Measurements from ENCODE around the gene MRPL41.
"Not testable (repeated sequence)": the region's sequence is repeated elsewhere in the genome, so short reads cannot be mapped to it uniquely, and the experiment has no call there.

The MRPL41 gene

DNA sequence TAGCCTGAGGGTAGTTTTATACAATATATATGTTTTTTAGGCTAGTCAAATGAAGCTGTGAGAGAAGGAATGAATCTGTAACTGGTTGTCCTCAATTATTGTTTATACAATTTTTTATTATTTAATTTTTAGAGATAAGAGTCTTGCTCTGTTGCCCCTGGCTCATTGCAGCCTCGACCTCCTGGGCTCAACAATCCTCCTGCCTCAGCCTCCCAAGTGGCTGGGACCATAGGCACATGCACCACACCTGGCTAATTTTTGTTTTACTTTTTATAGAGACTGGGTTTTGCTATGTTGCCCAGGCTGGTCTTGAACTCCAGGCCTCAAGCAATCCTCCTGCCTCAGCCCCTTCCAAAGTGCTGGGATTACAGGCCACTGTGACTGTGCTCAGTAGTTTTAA, 2.7 kb downstream of the MRPL41 start:
- DNase-seq, result no peak

DNA sequence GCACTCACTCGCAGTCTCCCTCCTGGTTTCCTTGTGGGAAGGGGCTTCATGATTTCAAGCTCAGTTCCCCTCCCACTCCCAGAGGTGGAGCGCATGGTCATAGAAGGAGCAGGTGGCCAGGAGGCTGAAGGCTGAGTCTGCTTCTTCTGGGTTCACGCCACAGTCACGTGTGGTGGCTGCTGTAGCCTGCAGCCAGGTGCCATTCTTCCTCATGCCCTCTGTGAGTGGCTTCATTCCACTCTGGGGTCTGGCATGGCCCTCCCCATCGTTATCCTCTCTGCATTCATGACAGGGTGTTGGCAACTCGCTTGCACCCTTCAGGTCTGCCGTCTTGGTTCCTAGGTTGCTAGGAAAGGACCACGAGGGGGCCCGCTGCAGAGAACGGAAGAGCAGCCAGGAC, 3.5 kb downstream of the MRPL41 start:
- DNase-seq, result no peak

DNA sequence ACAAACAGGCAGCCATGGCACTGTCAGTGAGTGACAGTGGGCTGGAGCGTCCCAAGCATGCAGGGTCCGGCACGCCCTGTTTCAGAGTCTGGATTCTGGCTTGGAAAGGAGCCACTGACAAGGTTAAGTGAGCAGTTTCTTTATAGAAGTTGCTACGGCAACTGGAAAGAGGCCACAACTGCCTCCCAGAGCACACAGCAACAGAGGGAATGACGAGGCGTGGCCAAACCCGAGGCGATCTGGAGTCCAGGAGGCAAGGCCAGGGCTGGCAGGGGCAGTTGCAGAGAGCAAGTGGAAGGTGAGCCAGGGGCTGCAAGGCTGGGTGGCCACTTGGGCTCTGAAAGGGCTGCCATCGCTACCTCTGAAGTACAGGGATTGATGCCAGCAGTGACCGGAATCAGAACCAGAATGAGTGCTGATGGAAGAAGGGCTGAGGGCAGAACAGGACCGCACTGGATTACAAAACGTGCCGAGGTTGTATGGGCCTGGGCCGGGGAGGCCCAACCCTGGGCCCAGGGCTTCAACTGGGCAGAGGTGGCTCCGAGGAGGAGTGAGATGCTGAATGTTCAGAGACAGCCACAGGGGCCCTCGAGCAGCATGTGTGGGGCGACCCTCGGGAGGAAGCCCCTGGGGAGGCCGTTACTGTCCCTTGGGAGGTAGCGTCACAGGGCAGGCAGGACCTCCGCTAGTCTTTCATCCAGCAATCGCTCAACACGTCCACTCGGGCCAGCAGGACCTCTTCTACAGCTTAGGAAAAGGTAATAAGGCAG, 4.6 kb downstream of the MRPL41 start:
- no peak for DNase-seq

DNA sequence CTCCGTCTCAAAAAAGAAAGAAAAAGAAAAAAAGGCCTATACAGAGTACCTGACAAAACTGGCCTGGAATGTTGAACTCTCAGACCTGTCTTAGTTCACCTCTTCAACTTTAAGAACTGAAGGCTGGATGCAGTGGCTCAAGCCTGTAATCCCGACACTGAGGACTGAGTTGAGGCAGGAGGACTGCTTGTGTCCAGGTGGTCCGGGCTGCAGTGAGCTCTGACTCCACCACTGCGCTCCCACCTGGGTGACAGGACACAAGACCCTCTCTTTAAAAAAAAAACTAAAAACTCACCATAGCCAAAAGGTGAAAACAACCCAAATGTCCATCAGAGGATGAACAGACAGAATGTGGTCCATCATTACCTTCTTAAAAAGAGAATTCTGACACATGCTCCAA, 6.4 kb downstream of the MRPL41 start:
- DNase-seq, result no peak

DNA sequence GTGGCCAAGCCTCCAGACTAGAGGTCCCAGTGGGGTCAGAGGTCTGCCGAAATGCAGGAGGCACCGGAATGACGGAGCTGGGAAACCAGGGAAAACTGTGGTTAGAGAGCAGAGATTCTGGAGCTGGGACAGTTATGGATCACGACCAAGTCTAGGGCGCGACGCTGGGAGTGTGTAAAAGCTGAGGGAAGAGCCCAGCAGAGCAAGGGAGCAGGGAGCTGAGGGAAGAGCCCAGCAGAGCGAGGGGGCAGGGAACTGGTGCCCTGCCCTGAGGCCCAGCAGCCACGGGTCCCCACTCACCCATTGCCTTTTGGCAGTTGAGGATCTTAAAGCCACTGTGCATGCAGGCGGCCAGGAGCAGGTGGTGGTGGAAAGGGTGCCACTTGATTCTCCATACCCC, 12.5 kb downstream of the MRPL41 start:
- DNase-seq, result no peak

DNA sequence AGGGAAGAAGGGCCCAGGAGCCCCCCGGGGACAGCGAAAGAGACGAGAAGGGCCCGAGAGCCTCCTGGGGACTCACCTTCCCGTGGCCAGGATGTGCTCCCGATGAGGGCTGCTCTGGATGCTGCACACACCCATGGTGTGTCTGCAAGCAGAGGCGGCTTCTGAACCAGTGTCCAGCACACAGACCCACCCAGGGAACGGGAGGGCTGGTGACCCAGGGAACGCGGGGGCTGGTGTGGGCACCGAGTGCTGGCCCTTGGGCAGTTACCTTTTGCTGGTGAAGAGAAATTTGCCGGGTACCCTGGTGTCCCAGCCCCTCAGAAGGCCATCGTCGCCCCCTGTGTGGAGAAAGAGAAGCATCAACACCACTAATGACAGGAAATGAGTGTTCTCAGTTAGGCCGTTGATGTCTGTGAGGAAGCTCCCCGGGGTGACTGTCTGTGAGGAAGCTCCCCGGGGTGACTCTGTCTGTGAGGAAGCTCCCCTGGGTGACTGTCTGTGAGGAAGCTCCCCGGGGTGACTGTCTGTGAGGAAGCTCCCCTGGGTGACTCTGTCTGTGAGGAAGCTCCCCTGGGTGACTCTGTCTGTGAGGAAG, 13.2 kb downstream of the MRPL41 start:
- no peak for DNase-seq

DNA sequence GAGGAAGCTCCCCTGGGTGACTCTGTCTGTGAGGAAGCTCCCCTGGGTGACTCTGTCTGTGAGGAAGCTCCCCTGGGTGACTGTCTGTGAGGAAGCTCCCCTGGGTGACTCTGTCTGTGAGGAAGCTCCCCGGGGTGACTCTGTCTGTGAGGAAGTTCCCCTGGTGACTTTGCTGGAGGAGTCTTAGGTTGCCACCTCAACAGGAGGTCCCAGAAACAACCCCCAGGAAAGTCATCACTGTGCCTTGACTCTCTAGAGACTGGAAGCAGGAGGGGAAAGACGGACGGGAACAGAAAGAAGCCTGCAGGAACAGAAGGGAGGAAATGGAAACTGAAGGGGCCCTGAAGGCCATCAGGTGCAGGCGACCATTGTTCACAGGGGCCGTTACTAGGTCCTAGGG, 16.8 kb downstream of the MRPL41 start:
- not testable (repeated sequence) for DNase-seq

DNA sequence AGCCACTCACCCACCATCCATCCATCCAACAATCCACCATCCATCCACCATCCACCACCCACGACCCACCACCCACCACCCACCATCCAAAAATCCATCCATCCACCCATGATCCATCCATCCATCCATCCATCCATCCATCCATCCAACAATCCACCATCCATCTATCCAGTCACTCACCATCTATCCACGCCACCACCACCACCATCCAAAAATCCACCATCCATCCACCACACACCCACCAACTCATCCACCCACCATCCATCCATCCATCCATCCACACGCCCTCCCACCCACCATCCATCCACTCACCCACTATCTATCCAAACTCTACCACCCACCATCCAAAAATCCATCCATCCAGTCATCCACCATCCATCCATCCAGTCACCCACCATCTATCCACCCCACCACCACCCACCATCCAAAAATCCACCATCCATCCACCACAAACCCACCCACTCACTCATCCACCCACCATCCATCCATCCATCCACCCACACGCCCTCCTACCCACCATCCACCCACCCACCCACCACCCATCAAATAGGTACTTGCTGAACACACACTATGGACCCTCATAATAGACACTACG, 18.0 kb downstream of the MRPL41 start:
- DNase-seq, result no peak

DNA sequence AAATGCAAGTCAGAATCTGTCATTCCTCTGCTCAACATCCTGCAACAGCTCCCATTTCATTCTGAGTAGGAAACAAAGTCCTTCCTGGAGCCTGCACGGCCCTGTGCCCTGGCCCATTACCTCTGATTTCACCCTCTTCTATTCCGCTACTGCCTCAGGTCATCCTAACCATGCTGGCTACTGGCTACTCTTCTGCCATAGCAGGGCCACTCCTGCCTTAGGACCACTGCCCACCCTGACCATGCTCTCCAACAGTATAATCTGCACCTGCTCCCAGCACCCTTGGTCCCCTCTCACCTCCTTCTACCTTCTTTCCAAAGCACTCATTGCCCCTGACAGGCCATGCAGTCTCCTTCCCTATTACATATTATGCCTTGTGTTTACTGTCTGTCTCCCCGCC, 18.9 kb downstream of the MRPL41 start:
- DNase-seq, result no peak

DNA sequence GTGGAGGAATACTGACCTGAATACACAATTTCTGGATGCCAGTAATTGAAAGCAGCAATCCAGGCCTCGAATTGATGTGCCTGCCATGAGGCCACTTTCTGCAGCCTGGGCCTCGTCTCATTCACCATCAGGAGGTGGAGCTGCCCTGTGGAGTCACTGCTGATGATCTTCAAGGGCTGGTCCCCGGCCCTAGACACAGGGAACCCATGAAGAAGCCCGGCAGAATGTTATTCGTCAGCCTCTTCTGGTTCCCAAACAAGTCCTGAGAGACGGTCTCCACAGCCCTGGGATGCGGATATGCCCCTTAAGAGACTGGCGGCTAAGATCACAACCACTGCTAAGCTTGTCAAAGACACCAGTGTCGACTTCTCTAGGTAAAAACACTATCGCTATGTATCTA, 22.5 kb downstream of the MRPL41 start:
- DNase-seq, result no peak

DNA sequence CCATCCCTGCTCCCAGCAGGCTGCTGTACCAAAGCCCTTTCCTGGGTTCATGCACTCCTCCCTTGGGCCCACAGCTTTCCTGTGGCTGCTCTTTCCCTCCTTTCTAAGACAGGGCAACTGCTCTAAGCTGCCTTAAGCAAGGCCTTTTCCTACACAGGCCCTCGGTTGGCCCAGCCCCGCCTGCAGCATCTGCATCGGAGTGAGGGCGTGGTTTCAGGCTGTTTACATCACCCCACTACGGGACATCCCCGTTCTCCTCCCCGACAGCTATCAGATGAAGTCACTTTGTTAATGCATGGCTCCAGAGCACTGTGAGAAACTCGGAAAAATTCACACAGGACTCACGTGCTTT, 23.7 kb downstream of the MRPL41 start:
- DNase-seq, result no peak

DNA sequence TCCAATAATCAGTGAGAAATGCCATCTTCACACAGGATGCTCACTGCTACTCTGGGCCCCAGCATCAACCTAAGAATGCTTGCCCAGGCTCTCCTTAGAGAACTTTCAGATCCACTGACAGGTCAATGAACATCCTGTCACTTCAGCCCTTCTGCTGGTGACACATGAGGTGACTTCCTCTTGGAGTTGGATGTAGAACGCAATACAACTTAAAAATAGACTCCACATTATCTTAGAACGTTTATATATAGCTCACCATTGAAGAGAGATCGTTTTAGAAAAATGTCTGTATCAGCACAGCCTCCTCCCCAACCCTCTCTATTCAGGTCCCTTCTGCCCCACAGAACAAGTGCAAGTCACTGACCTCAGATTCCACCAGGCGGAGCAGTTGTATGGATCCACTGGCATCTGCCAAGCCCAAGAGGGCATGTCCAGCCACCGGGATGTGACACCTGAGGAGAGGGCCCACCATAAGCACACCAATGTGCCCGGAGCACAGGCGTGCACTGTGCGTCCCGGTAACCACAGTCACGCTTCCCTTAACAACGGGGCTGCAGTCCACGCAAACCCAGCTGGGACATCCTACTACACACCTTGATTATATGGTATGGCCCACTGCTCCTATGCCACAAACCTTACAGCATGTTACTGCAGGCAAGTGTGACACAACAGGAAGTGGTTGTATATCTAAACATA, 24.2 kb downstream of the MRPL41 start:
- DNase-seq, result no peak

DNA sequence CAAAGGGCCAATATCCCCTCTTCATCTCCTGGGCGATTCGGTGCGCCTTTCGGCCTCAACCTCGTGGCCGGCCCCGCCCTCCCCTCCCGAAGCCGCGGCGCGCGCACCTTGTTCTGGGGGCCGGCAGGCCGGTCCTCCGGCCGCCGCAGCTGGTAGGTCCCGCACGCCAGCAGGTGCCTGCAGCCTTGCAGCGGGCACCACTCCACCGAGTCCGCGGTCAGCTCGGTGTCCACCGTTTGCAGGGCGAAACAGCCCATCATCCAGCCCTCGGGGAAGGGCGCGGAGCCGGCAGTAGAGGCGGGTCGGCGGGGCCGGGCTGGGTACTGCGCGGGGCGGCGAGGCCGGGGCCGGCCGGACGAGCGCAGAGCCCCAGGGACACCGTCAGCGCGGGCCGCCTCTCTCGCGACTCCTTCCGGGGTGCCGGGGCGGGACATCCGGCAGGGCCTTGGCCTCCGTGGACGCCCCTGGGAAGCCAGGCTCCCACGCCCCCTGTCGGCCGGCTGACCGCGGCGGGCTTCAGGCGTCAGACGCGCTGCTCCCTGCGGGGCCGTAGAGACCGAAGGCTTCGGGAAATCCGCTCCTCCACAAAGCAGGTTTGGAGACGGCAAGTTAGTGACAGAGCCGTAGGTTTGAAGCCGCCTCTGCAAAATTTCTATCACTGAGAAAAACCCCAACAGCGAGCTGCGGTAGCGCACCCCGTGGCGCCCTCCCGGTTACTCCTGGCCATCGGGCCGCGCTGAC, 27.0 kb downstream of the MRPL41 start, which contains the start of gene DPH7:
Gene DPH7 (minus strand): TSS at position 408 of the 741 bp plus-strand sequence. CDS start 148 bp downstream, at position 260.
- DNase-seq, result peak; percentile 18

DNA sequence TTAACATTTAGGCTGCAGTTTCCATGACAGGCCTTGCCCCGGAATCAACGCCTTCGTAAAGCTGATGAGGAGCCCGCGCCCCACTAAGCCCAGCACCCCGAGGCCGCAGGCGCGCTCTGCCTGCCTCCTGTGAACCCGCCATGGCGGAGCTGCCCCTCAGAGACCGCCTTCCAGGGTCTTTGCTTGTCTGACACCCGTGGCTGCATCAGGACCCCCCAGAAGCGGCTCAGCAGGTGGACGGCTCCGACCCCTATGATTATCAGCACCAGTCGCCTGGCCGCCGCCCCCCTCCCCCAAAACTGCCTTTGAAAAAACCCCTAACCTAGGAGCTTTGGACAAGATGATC, 27.6 kb downstream of the MRPL41 start:
- DNase-seq, result no peak

DNA sequence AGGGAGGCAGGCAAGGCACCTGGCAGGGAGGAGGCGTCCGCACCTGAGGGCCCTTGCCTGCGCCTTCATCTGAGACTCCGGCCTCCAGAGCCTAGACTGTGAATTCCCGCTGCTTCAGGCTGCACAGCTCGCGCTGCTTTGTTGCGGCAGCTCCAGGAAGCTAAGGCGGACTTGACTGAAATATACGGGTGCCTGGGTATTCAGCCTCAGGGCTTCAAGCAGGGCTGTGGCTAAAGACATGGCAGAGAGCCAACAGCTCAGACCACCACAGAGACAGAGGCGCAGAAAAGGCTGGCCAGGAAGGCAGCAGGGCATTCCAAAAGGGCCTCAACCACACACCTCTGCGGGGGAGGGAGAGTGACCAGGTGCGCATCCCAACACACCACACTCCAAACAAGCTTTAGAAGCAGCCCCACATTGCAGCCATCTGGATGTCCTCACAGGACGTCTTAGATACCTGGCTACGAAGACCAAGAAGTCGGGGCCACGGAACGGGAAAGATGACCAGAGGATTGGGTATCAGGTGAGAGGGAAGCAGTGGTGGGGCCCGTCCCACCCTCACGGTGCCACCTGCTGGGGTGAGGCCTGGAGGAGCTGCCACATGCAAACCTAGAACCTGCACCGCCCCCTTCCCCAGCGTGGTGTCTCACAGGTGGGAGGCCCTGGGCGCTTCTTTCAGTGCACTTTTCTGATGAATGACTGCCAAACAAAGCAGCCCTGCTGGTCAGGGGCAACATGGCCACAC, 28.7 kb downstream of the MRPL41 start:
- DNase-seq, result no peak

DNA sequence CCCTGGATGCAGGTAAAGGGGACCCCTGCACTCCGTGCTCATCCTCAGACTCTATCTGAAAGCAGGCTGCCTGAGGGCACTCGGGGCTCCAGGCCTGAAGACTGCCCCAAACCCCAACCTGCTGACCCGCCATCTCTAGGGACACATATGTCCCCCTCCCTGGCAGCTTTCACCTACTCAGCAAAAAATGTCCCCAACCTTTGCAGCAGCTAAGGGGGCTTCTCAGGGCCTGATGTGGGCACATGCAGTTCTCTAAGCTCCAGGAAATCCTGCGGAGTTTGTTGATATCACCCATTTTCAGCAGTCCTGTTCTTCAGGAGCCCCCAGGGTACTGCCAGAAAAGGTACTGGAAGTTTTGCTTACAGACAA, 29.3 kb downstream of the MRPL41 start:
- DNase-seq, result no peak

DNA sequence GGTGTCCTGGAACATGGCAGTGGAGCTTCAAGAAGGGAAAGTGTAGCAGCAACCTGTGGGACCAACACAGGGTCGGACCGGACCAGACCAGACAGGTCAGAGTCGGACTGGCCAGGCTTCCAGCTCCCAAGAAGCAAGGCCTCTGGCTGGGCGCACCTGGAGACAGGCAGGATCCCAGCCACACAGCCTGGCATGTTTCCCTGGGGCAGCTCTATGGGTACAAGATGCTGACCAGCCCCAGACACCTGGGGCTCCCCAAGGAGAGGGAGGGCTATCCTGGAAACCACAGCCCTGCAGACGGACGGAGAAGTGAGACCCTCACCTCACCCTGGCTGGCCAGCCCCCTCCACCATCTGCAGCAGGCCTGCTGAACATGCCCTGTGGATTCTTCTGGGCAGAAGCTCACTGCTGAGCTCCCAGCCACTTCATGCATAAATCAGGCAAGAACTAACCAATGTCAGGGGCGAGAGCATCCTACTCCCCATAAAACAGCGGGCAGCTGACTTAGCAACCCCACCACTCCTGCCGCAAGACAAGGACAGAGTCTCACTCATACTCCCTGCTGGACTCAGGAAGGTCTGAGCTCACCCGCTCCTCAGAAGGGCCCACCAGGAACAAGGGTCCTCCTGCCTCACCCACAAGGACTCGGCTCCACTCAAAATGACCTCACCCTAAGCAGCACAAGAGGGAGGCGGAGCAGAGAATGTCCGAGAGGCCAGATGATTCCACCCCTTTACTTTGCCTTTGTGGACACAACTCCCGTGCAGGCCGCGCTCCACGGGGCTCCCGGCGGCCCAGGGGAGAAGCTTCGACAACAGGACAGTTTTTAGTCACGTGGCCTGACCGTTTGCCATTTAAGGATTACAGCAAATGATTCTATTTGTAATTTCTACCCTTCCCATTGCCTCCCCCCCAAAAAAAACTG, 29.9 kb downstream of the MRPL41 start:
- no peak for DNase-seq

DNA sequence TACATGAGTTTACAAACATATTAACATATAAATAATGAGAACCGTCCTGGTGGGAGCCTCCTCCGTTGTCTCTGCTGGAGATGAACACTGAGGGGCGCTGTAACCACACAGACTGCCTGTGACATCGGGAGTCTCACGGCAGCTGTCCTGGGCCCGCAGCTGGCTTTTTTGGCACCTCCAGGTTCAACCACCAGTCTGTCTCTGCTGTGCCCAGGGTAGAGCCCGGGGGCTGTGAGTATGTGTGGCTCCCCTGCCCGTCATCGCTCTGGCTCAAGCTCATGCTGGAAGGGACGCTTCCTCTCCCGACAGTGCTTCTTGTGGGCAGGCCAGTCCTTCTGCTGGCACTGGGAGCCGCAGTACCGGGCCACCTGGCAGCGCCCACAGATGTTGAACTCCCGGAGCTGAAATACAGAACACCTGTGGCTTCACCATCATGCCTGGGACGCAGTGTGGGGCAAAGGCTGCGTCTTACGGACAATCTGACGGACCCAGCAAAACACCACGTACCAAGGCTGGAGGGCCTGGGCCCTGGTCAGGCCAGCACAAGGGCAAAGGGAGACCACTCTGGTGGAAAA, 30.7 kb downstream of the MRPL41 start:
- no peak for DNase-seq

DNA sequence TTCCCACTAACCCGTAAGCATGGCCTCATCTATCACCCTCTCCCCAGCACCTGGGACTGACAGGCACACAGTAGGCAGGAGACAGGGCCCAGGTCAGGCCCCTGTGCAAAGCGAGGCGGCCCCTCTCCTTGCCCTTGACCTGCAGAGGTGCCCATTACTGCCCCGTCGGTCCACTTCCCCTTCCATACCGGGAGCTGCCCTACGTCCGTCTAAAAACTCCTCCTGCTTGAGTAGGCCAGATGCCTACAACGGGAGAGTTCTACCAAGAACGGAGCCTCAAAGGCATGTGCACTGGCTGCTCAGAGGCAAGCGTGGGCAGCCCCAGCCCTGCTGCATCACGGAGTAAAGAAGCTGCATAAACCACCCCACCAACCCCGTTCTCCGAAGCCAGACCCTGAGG, 31.7 kb downstream of the MRPL41 start:
- DNase-seq, result no peak

DNA sequence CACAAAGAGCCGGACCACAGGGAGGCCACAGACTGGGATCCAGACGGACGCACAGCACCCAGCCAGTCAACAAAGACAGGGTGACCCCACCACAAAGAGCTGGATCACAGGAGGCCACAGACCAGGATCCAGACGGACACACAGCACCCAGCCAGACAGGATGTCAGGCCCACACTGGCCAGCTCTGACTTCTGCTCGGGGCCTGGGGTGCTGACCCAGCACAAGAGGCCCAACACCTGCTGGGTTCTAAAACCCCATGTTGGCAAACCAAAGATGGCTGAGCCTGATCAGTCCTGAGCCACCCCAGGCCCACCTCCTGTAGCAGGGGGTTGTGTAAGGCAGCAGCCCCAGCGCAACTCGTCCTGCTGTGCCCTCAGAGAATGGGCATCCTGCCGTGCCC, 32.3 kb downstream of the MRPL41 start:
- no peak for DNase-seq

DNA sequence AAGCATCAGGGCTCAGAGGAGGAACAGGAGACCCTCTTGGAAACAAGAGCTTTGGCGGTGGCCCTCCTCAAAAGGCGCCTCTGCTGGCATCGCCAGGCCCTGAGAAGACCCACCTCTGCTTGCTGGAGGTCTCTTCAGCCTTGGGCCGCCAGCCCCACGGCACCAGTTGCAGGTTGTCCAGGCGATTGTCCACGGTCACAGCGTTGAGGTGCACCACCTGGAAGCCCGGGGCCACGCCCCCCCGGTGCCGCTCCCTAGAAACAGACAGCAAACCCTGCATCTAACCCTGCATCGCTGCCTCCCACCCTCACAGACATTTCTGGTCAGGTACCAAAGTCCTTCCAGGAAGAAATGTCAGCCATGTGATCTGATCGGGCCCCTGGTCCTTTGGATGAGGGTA, 35.2 kb downstream of the MRPL41 start:
- no peak for DNase-seq
